ENCODE data around the gene APOB. TPM values are rescaled to one million over a fixed set of nuclear protein-coding genes. Genes with fewer than 3 reads are reported as not detected.

Gene APOB
- total RNA-seq, 3 donors from 2014 or later: 3.2 to 5.6 (median 4.3) TPM

DNA sequence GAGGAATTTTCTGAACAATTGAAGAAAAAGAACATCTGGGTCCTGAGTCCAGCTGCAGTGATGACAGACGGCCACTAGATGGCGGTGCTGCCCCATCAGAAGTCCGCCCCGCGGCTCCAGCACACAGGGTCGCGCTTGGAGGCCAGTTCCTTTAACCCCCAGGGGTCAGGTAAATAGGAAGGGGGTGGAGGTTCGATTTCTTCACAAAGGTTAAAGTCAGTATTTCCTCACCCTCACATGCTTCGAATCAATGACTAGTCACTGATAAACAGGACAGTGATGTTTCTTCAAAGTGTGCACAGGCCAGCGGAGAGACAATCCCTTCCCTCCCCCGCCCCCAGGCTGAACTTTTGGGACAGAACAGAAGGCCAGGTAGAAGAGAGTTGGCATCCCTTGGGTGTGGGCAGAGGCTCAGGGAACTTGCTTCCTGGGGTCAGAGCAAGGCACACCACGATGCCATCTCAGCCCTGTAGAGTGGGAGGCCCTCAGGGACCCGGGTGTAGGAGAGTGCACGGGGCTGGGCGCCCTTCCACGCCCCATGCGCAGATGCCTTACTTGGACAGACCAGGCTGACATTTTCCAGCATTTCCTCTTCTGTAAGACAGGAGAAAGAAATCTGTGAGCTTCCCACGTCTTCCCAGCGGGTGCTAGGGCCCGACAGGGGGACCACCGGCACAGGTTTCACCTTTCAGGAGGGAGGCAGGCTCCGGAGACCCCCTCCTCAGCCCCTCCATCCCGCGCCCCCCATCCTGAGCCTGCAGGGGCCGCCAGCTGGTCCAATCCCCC lies 722 bp downstream of the APOB start:
- no peaks in the 10 kb centered on the region for H3K9me3 ChIP-seq
- peaks cover 0 to 28% of the 10 kb centered on the region in 2 donors for H3K27me3 ChIP-seq
- H3K4me3 ChIP-seq: peak overlapping the region in 2 of 3 donors; percentile 8 to 36
- peak in 1 of 2 donors; percentile 72 for DNase-seq (ENCODE audit: low spot score in 2 of 2)
- H3K36me3 ChIP-seq: no peaks in the 10 kb centered on the region
- intact Hi-C loops (cut with DNase I; ENCODE audit: low total_unique reads): no loop called here
- TF ChIP-seq, protein P1, sequence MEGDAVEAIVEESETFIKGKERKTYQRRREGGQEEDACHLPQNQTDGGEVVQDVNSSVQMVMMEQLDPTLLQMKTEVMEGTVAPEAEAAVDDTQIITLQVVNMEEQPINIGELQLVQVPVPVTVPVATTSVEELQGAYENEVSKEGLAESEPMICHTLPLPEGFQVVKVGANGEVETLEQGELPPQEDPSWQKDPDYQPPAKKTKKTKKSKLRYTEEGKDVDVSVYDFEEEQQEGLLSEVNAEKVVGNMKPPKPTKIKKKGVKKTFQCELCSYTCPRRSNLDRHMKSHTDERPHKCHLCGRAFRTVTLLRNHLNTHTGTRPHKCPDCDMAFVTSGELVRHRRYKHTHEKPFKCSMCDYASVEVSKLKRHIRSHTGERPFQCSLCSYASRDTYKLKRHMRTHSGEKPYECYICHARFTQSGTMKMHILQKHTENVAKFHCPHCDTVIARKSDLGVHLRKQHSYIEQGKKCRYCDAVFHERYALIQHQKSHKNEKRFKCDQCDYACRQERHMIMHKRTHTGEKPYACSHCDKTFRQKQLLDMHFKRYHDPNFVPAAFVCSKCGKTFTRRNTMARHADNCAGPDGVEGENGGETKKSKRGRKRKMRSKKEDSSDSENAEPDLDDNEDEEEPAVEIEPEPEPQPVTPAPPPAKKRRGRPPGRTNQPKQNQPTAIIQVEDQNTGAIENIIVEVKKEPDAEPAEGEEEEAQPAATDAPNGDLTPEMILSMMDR (IDR thresholded peaks at IDR 0.05): peak; percentile 65 to 94 (median 93)
- TF ChIP-seq POLR2A (IDR thresholded peaks at IDR 0.05) (no peak), POLR2AphosphoS5 (IDR thresholded peaks at IDR 0.05) (no peak)
- H3K4me1 ChIP-seq: no peaks in the 10 kb centered on the region
- H3K27ac ChIP-seq: no peak overlapping the region

GRCh38 chr2:21042708-21042957 lies 1.2 kb downstream of the APOB start:
- no peak for DNase-seq (ENCODE audit: low spot score in 2 of 2)
- H3K27ac ChIP-seq: no peak overlapping the region
- H3K4me3 ChIP-seq: no peak overlapping the region
- H3K4me1 ChIP-seq: no peaks in the 10 kb centered on the region
- H3K36me3 ChIP-seq: no peaks in the 10 kb centered on the region
- no peaks in the 10 kb centered on the region for H3K9me3 ChIP-seq
- intact Hi-C loops (cut with DNase I; ENCODE audit: low total_unique reads): no loop called here
- H3K27me3 ChIP-seq: peaks cover 0 to 28% of the 10 kb centered on the region in 2 donors
- TF ChIP-seq, protein P1 (IDR thresholded peaks at IDR 0.05): no peak
- TF ChIP-seq POLR2A (IDR thresholded peaks at IDR 0.05) (no peak), POLR2AphosphoS5 (IDR thresholded peaks at IDR 0.05) (no peak)

DNA sequence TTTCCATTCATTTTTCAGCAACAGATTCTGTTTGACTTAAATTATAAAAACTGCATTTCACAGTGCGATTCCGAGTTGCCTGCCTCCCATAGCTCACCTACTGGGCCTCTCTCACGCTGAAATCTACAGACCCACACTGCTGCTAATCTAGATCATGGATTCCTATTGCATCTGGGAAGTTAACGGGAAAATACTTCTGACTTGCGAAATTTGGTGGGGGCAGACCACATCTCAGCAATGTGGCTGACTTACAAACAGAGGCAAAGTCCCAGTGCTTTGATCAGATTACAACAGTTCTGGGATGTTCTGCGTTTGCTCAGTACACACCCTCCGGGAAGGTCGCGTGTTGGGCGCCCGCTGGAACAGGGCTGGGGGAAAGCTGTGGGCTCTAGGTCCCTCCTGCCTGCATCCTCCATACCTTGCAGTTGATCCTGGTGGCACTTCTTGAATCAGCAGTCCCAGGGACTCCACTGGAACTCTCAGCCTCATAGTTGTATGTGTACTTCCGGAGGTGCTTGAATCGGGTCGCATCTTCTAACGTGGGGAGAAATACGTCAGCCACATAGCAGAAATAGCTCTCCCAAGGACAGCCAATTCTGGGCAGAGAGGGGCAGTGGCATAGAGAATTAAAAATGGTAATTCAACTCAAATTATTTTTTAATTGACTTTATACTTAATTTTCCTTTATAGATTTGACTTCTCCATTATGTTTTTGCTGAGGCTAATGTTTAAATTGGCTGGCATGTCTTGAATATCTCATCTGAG lies 1.7 kb downstream of the APOB start:
- no peaks in the 10 kb centered on the region for H3K4me1 ChIP-seq
- no peak for DNase-seq (ENCODE audit: low spot score in 2 of 2)
- H3K27me3 ChIP-seq: peaks cover 0 to 28% of the 10 kb centered on the region in 2 donors
- TF ChIP-seq POLR2A (IDR thresholded peaks at IDR 0.05) (no peak), POLR2AphosphoS5 (IDR thresholded peaks at IDR 0.05) (no peak)
- TF ChIP-seq, protein P1 (IDR thresholded peaks at IDR 0.05): no peak
- H3K9me3 ChIP-seq: no peaks in the 10 kb centered on the region
- H3K4me3 ChIP-seq: no peak overlapping the region
- intact Hi-C loops (cut with DNase I; ENCODE audit: low total_unique reads): no loop called here
- H3K36me3 ChIP-seq: no peaks in the 10 kb centered on the region
- H3K27ac ChIP-seq: no peak overlapping the region

DNA sequence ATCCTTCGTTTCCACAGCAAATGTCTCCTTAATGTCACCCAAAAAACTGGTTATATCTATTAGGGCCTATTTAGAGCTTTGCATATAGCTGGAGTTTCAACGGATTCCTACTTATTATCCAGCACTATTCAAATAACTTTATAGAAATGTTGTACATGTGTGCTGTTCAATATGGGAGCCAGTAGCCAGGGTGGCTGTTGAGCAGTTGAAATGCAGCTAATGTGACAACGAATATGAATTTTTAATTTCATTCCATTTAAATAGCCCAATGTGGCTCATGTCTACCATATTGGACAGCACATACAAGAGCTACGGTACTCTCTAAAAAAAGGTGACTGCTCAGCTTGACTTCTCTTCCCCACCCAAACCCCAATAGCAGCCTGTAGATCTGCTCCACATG lies 2.4 kb downstream of the APOB start:
- no peaks in the 10 kb centered on the region for H3K36me3 ChIP-seq
- intact Hi-C loops (cut with DNase I; ENCODE audit: low total_unique reads): no loop called here
- H3K27me3 ChIP-seq: peaks cover 0 to 28% of the 10 kb centered on the region in 2 donors
- no peaks in the 10 kb centered on the region for H3K9me3 ChIP-seq
- no peak for DNase-seq (ENCODE audit: low spot score in 2 of 2)
- H3K4me1 ChIP-seq: no peaks in the 10 kb centered on the region
- TF ChIP-seq POLR2AphosphoS5 (IDR thresholded peaks at IDR 0.05) (no peak), POLR2A (IDR thresholded peaks at IDR 0.05) (no peak)
- TF ChIP-seq, protein P1 (IDR thresholded peaks at IDR 0.05): no peak
- H3K27ac ChIP-seq: no peak overlapping the region
- H3K4me3 ChIP-seq: no peak overlapping the region

All from breast epithelium (tissue), 4 donors.